CD4-positive, alpha-beta T cell treated with Interleukin-1 beta for 1 hour (primary cell): Measurements from ENCODE around the gene KDM4B.

Source experiments
- DNase-seq, 2 donors: peaks; one replicate each; pipeline ENCODE4 v3.0.0-alpha.2; 2020 to 2022

KDM4B gene

GRCh38 chr19:4986056-4986455, 17.1 kb downstream of the KDM4B start:
- no peak for DNase-seq

DNA sequence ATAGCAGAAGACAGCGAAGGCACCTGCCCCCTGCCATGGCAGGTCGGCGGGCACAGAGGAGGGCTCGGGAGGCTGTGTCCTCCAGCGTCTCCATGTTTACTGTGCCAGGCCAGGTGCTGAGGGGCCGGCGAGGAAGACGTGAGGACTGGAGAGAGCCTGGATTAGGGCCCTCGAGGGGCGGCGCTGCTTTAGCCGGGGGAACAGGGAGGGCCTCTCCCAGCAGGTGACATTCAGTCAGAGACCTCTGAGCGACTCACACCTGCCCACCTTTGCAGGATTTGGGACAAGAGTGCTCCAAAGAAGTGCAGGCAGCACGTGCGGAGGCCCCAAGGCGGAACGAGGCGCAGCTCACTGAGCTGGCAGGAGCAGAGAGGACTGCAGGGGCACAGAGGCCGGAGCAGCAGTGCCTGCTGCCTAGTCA, 17.6 kb downstream of the KDM4B start:
- DNase-seq, result no peak

GRCh38 chr19:4987256-4987655, 18.3 kb downstream of the KDM4B start:
- DNase-seq, result no peak

- no peak for DNase-seq
Observed at GRCh38 chr19:4987692-4988370, 18.9 kb downstream of the KDM4B start.

GRCh38 chr19:4988770-4989251, 19.9 kb downstream of the KDM4B start:
- DNase-seq, result no peak

GRCh38 chr19:4990306-4990705, 21.4 kb downstream of the KDM4B start:
- DNase-seq, result no peak

GRCh38 chr19:4991538-4991937, 22.6 kb downstream of the KDM4B start:
- no peak for DNase-seq

DNA sequence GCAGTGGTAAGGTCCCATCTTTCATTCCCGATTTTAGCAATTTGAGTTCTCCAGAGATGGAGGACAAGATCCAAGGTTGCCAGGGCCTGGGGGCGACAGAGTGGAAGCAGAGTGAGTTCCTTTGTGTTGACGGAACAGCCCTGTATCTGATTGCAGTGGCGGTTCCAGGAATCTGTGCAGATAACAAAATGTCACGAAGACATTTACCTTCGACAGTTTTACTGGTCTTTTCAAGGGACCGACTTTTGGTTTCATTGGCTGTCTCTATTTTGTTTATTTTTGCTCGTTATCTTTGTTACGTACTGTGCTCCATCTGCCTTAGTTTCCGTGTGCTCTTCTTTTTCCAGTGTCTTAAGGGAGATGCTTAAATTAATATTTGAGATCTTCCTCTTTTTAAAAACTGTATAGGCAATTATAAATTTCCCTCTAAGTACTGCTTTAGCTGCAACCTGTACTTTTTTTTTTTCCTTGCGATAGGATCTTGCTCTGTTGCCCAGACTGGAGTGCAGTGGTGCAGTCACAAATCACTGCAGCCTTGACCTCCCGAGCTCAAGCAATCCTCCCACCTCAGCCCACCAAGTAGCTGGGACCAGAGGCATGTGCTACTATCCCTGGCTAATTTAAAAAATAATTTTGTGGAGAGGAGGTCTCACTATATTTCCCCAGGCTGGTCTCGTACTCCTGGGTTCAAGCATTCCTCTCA, 23.2 kb downstream of the KDM4B start:
- DNase-seq, result no peak

DNA sequence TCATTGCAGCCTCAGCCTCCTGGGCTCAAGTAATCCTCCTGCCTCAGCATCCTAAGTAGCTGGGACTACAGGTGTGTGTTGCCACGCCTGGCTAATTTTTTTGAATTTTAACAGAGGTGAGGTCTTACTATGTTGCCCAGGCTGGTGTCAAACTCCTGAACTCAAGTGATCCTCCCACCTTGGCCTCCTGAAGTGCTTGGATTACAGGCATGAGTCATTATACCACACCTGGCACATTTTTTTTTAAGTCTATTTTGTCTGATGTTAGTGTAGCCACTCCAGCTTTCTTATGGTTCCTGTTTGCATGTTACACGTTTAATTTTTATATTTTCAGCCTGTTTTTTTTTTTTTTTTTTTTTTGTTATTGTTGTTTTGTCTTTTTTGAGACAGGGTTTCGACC, 24.8 kb downstream of the KDM4B start:
- no peak for DNase-seq

- no peak for DNase-seq
Observed at GRCh38 chr19:4996701-4997100, 27.8 kb downstream of the KDM4B start.

DNA sequence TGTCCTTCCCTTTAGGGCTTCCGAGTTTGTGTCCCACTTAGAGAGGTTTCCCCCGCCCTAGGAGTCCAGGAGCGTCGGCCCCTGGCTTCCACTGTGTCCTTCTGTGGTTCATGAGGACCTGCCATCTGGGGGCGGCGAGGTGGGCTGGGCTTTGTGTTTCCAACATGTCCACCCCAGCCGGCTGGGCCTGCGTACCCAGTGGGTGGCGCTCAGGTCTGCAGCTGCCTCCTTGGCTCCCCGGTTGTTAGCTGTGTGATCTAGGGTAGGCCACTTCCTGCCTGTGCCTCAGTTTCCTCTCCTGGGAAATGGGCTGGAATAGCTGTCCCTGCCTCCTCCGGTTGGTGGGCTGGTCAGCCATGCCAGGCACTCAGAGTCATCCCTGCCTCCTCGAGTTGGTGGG, 28.4 kb downstream of the KDM4B start:
- no peak for DNase-seq

DNA sequence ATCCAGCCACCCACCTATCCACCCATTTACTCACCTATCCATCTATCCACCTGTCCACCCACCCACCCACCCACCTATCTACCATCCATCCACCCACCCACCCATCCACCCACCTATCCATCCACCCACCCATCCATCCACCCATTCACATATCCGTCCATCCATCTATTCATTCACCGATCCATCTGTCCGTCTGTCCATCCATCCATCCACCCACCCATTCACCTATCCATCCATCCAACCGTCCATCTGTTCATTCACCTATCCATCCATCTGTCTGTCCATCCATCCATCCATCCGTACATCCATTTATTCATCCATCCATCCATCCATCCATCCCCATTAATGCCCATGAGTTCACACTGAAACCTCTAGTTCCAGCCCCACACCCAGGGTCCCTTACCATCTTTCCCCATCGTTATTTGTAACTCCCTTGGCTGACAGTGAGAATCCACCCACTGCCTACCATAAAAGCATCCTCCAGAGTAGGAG, 31.3 kb downstream of the KDM4B start:
- DNase-seq, result no peak

DNA sequence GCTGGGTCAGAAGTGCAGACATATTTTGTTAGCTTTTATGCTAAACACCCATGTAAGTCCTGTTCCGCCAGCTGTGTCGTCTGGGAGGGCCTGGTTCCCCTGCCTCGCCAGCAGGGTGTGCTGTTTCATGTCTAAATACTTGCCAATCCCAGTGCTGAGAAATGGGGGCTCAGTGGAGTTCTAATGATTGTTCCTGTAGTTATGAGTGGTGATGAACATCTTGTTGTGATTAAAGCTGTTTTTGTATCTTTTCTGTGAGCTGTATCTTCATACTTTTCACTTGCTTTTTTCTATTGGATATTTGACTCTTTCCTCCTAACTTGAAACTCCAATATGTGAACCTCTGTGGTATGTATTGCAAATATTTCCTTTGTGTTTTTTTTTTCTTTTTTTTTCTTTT, 32.7 kb downstream of the KDM4B start:
- peak; percentile 29 to 33 for DNase-seq

GRCh38 chr19:5002143-5002542, 33.2 kb downstream of the KDM4B start:
- no peak for DNase-seq

- no peak for DNase-seq
Observed at GRCh38 chr19:5003781-5004180, 34.9 kb downstream of the KDM4B start.

- DNase-seq, result no peak
Observed at GRCh38 chr19:5005096-5005495, 36.2 kb downstream of the KDM4B start.

DNA sequence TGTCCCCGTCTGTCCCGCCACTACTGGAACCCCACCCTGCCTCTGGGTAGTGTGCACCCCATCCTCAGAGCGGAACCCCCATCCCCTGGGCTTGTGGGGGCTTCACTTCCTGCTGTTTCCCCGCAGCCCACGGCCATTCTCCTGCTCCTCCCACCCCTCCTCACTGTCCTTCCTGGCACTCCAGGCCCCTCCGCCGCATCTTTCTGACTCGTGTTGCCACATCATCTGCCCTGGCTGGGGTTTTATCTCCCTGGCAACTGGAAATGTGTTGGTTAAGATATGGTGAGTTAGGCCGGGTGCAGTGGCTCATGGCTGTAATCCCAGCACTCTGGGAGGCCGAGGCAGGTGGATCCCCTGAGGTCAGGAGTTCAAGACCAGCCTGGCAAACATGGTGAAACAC, 37.3 kb downstream of the KDM4B start:
- no peak for DNase-seq

- no peak for DNase-seq
Observed at GRCh38 chr19:5006821-5007220, 37.9 kb downstream of the KDM4B start.

GRCh38 chr19:5011476-5012238, 42.7 kb downstream of the KDM4B start:
- DNase-seq, result no peak

DNA sequence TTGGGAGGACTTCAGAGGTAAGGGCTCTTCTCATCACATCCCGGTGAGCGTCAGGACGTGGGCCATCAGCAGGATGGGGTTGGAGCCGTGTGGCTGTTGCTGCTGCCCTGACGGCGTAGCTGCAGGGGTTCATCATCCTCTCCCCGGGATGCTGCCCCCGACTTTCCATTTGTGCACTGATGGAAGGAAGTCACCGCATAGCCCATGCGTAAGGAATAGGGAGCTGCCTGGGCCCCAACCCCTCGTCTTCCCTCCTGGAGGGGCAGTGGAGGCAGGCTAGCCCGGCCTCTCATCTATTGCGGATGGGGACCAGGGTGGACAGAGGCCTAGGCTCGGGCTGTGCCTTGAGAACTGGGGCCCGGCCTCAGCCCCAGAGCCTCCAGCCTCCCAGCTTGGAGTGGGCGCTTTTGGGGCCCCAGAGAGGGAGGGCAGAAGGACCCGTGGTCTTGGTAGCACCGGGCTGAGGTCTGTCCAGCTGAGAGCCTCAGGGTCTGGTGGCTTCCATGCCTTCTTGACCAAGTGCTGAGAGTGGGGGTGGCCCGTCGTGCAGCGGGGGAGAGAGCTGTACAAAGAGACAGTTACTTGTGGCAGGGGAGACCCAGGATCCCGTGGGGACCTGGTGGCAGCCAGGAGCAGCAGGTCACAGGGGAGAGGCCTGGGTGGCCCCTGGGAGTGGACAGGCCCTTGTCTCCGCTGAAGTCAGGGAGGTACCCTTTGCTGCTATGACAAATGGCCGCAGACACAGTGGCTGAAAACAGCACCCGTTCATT, 44.0 kb downstream of the KDM4B start:
- DNase-seq, result no peak

- DNase-seq, result no peak
Observed at GRCh38 chr19:5013761-5014160, 44.8 kb downstream of the KDM4B start.

DNA sequence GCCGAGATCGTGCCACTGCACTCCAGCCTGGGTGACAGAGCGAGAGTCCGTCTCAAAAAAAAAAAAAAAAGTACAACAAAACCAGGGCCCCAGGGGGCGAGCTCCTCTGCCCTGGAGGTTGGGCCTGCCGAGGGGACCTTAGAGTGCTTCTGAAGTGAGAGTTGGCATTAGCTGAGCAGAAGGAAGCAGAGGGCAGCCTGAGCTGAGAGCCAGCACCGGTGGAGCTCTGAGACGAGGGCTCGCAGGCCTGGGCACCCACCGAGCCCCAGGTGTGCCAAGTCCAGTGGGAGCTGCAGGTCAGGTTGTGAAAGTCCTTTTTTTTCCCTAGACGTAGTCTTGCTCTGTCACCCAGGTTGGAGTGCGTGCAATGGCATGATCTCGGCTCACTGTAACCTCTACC, 46.0 kb downstream of the KDM4B start:
- DNase-seq, result no peak

GRCh38 chr19:5016268-5016667, 47.4 kb downstream of the KDM4B start:
- no peak for DNase-seq
